SHP77 treated with DMSO at 0.1 percent for 48 hours (cell line): ENCODE results near the gene DLGAP1.

ENCODE experiments used
- DNase-seq: peaks from one replicate; lab custom pipeline; 2025; lab: John Stamatoyannopoulos, UW

The DLGAP1 gene

GRCh38 chr18:3449512-3450011 is 1005.5 kb downstream of the DLGAP1 start:
- DNase-seq: no peak

GRCh38 chr18:3448838-3449511 is 1006.1 kb downstream of the DLGAP1 start:
- DNase-seq: peak; percentile 71

- DNase-seq: peak; percentile 93
These were observed 1006.9 kb downstream of the DLGAP1 start for GRCh38 chr18:3447895-3448837.

- DNase-seq: no peak
These were observed 1007.8 kb downstream of the DLGAP1 start for GRCh38 chr18:3447068-3447894.
